ENCODE results near the gene METRNL.
"Not testable (repeated sequence)": the region's sequence is repeated elsewhere in the genome, so short reads cannot be mapped to it uniquely, and the experiment has no call there.

The METRNL gene

DNA sequence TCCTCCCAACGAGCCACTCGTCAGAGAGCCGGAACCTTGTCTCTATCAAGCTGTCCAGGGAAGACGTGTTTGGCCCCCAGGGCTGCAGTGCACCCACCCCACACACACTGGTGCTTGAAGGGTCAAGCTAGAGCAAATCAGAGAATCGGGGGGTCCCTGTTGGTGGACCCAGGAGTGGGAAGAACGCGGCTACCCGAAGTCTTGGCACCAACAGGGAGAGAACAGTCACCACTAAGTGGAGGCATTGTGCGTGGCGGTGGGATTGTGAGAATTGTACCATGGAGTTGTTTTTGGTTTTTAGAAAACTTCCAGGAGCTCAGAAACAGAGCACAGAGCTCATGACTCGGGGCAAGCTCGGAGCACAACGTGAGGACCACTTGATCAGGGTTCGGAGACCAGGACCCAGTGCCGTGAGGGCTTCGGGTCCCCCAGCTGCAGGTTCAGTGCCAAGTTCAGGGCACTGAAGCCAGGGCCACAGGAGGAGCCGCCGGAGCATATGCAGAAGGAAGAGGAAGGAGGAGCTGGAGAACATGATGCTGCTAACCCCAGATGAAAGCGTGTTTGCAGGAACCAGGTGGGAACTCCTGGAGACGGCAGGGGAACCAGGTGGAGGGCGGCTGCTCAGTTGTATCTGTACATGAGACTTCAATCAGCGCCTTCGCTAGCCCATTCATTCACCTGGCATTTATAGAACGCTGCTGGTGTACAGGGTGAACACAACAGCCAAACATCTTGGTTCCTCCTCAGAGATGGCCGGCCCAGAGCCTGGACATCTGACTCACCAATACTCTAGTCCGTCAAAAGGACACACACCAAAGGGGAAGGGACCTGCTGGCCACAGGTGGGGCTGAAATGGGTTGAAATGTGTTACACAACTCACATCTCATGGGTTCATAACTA lies 42.8 kb downstream of the METRNL start:
- no peak for DNase-seq (ENCODE audit: low read depth in 3 of 3)

DNA sequence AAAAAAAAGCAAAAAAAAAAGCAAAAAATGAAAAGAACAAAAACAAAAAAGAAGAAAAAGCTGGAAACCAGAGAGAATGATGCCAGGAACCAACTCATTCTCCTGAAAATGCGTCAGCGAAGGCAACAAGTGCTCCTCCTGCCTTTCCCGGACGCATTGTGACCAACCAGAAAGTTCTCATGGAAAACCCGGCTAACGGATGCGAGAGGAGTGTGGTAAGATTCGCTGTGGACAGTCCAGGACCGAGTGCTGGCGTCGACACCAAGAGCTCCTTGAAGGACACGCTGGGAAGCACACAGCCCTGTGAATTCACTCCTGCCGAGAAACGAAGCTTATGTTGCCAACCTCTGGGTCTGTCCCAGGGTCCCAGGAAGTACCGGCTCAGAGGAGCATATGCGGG lies 43.4 kb downstream of the METRNL start:
- DNase-seq (ENCODE audit: low read depth in 3 of 3): no peak

DNA sequence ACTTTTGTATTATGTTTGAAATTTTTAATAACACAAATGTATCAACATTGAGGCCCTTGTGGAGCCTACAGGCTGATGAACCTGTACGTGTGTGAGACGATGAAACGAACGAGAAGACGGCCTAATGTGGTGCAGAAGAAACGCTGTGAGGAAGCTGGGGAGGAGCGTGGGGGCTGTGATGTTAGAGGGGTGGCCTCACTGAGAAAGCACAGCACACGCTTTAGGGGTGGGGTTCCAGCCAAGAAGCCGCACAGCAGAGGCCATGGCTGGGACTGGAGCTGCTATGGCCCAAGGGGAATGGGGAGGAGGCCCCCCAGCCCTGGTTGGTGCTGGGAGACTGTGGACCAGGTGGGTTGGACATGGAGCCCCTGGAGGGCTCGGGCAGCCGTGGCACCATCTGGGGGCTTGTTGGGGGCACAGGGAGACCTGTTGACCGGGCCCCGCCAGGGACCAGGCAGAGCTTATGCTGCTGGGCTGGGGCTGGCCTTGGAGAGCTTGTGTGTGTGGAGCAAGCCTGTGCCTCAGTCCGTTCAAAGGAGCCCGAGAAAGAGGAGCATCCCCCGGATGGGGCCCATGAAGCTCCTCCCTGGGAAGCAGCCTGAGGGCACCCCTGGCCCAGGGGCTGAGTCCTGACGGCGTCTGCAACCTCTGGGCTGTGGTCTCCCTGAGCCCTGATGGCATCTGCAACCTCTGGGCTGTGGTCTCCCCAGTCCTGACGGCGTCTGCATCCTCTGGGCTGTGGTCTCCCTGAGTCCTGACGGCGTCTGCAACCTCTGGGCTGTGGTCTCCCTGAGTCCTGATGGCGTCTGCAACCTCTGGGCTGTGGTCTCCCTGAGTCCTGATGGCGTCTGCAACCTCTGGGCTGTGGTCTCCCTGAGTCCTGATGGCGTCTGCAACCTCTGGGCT lies 44.7 kb downstream of the METRNL start:
- DNase-seq (ENCODE audit: low read depth in 3 of 3): no peak

DNA sequence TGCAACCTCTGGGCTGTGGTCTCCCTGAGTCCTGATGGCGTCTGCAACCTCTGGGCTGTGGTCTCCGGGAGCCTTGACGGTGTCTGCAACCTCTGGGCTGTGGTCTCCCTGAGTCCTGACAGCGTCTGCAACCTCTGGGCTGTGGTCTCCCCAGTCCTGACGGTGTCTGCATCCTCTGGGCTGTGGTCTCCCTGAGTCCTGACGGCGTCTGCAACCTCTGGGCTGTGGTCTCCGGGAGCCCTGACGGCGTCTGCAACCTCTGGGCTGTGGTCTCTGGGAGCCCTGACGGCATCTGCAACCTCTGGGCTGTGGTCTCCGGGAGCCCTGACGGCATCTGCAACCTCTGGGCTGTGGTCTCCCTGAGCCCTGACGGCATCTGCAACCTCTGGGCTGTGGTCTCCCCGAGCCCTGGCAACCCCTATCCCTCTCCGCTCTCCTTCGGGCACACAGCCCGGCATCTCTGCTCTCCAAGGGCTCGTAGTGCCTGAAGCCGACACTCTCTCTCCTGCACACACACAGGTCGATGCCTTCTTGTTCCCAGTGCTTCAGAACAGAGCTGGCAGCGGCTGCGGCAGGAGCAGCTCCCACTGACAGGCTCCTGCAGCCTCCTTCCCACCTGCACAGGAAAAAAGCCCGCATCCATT lies 45.6 kb downstream of the METRNL start:
- no peak for DNase-seq (ENCODE audit: low read depth in 3 of 3)

DNA sequence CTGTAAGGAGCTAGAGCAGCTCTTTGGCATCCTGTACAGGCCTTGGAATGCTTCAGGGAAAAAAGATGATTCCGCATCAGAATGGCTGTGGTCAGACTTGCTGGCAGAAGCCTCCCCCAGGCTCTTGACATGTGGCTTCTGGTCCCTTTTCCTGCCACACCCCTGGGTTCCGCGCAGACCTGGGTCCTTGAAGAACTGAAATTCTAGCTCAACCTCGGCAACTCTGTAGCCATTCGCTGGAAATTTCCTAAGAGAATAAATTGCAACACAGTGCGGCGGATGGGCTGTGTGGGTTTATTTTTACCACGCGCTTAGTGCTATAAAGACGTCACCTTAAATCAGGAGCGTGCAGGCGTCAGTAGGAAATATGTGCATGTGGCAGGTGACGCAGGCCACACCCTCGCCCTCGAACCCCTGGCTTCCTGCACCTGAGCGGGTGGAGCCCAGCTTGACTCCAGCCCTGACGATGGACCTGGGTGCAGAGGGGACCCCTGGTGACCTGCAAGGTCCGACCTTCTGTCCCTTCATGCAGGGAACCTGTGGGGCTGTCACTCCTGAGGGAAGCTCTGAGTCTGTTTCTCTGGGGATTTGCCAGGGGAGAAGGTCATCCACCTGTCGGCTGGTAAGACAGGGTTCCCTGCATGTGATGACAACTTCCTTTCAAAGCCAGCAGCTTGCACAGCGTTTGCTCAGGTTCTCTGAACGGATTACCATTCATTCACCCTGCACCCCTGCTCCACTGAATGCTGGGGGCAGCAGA lies 46.3 kb downstream of the METRNL start:
- DNase-seq (ENCODE audit: low read depth in 3 of 3): no peak

DNA sequence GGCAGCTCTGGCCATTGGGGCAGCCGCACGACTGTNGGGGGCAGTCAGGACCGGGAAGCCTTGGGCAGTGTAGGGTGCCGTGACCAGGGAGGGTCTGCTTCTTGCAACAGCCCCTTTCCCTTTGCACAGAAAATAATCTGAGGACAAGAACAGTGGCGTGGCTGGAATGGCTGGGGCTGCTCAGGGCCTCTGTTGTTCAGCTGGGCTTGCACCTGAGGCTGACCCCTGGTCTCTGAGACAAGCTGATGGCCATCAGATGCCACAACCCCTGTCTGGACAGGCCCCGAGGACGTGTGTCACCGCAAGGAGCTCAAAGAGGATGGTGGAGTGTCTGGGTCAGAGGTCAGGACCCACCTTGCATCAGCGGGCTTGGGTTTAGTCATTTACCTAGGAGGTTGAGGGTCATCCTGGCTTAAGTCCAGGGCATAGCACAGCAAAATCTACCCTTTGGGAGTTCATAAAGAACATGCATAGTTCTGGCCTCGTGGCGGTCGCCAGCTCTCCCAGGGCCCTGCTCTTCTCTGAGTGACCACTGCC lies 46.9 kb downstream of the METRNL start:
- DNase-seq (ENCODE audit: low read depth in 3 of 3): no peak

DNA sequence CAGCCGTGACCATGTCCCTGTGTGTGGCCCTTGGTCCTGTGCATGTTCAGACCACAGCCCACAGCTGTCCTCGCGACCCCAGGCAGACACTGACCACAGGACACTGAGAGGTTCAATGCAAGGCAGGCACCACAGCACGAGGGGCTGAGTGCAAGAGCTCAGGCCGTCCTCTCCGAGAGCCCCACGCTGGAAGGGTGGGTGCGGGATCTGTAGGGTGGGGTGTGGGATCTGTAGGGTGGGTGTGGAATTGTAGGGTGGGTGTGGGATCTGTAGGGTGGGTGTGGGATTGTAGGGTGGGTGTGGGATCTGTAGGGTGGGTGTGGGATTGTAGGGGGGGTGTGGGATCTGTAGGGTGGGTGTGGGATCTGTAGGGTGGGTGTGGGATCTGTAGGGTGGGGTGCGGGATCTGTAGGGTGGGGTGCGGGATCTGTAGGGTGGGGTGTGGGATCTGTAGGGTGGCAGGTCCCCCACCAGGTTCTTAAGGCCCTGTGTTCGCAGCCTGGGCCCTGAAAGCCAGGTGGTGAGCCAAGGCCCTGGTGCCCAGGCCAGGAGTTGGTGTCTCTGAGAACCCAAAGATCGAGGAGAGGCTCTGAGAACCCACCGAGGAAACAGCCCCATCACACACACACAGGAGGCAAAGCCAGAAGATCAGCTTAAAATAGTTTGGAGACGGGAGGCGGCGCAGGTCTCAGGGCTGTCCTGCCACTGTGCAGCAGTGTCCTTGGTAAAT lies 48.2 kb downstream of the METRNL start:
- DNase-seq (ENCODE audit: low read depth in 3 of 3): no peak

DNA sequence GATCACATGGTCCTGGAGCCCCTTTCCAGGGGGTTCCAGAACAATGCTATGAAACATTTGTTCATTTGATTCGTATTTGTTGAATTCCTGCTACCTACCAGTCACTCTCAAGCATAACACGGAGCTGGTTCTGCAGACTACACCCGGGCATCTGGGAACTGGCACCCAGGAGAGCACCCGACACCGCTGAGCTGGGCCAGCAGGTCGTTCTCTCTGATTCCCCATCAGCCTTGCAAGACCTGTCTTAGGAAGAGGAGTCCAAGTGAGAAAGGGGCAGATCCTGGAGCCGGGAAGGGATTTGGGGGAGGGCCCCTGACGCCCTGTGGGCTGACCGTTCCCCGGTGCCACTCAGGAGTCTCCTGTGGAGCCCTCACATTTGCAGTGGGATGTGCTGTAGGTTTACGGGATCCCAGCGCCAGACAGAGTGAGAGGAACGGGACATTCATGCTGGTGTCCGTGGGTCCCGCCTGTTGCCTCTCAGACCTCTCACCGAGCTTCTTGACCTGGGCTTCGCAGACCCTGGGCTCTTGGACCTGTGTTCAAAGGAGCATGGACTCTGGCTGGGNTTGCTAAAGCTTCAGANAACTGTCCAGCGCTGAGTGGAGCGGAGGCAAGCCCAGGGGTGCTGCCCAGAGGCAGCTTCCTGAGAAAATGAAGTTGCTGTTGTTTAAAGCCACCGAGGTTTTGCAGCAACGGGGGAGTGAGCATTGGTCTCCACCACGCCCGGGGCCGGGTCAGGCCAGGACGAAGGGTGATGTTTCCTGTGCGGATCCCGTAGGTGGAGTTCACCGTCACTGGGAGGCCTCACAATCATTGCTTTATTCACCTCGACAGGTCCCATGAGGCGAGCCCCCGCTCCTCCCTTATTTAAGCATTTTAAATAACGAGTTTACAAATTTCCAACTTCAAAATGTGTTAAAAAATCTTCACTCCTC lies 49.2 kb downstream of the METRNL start:
- no peak for DNase-seq (ENCODE audit: low read depth in 3 of 3)

DNA sequence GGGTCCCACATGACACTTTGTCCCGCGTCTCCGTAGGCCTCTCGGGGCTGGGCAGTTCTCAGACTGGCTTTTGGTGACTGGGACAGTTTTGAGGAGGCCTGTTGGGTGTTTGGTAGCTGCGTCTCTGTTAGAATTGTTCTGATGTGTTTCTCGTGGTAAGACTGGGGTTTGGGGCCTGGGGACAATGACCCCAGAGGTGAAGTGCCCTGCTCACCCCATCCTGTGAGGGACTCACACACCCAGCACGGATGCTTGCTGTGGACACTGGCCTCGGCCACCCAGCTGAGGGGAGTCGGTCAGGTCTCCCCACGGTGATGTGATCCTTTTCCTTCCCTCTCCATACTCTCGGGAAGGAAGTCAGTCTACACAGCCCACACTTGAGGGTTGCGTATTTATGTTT lies 50.3 kb downstream of the METRNL start:
- DNase-seq (ENCODE audit: low read depth in 3 of 3): no peak

DNA sequence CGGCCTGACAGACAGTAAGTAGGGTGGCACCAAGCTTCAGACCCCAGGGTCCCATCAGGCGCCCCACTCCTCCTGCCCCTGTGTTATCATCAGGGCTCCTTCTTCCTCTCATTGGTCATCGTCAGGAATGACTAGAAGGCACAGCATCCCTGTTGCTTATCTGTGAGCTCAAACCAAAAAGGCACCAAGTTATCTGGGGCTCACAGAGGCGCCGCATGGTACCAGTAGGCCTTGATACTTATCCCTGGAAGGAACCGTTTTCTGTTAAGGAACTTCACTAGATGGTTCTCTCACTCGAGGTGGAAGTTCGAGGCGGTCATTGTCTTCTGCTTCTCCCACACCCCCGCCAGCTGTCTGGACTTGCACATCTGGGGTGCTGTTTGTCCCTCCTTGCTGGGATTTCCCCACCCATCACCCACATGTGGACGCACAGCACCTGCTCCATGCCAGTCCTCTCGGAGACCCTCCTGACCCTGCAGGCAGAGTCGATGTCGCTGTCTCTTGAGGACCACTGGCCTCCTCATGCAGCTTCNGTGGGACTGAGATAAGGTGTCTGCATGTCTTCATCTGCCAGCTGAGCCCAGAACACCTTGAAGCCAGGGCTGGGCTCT lies 52.1 kb downstream of the METRNL start:
- no peak for DNase-seq (ENCODE audit: low read depth in 3 of 3)

DNA sequence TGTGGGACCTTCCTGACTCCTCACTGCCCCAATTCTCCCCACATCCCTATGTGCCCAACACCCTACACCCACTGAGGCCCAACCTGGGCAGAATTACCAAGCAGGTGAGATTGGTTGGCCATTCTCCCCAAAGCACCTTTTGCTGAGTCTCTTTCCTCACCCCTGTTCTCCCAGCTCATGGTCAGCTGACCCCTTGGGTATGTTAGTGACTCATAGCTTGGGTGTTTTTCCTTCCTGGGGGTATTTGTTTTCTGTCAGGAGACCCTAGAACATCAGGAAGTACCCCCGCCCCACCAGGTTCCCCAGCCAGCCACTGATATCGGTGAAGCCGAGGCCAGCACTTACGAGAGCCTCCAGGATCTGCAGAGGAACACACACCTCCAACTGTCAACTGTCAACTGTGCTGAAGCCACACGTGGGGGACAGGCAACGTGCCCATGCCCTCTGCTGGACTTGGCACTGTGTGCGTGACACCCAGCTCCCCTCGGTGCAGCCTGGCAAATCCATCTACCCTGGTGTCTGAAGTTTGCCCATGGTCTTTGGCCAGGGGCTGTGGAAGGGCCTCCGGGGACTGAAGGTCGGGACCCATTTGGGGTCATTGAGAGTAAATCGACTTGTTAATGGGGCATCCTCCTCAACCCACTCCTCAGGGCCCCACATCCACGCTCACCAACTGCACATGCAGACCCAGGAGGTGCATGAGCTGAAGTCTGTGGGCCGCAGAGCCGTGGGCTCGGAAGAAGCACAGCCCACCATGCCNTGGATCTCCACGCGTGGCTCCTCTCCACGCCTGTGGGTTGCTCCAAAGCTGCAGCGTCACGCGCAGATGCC lies 53.1 kb downstream of the METRNL start:
- no peak for DNase-seq (ENCODE audit: low read depth in 3 of 3)

DNA sequence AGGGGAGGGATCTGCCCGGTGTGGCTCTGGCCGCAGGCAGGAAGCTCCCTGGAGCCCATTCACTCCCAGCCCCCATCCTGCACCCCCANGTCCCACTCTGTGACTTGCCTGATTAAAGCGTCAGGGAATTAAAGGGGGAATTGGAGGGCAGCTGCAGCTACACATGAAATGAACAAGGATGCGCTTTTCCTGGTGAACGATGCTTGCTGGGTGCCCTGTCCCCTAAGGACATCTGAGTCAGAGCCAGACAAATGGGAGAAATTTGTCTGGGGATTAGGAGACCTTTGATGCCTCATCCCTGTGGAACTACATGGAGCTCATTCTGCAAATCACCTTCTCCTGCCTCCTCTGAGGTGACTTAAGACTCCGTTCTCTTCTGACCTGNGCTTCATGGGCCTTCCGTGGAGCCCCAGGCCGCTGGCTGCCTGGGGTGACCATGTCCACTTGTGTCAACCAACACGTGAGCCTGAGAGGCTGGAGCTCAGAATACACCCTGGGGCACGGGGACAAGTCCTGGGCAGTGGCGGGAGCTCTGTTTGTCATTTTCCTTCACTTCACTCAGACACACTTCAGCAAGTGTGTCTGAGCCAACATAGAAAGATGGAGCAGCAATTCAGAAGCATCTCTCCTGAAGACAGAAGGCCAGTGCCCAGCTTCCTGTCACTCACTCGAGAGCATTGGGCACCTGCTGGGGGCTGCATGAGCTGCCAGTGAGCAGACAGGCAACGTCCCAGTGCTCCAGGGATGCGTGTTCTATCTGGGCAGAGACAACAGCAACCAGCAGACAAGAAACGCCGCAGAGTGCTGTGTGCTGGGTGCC lies 54.1 kb downstream of the METRNL start:
- DNase-seq (ENCODE audit: low read depth in 3 of 3): no peak

DNA sequence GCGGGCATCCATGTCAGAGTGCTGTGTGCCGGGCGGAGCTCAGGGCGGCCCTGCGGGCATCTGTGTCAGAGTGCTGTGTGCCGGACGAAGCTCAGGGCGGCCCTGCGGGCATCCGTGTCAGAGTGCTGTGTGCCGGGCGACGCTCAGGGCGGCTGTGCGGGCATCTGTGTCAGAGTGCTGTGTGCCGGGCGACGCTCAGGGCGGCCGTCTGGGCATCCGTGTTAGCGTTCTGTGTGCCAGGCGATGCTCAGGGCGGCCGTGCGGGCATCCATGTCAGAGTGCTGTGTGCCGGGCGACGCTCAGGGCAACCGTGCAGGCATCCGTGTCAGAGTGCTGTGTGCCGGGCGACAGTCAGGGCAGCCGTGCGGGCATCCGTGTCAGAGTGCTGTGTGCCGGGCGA lies 55.0 kb downstream of the METRNL start:
- DNase-seq (ENCODE audit: low read depth in 3 of 3): not testable (repeated sequence)

DNA sequence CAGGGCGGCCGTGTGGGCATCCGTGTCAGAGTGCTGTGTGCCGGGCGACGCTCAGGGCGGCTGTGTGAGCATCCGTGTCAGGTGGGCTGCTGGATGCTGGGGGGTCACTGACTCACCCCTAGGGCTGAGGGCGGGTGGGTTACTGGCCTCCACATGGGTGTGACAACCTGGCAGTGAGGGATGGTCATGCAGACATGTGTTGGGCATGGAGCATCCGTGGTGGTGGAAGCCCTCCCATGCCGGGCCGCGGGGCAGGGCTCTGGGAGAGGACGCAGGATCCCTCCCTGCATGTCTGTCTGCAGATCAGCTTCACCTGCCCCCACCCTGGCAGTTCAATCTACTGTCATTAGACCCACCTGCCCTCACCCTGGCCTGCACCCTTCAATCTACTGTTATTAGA lies 56.3 kb downstream of the METRNL start:
- DNase-seq (ENCODE audit: low read depth in 3 of 3): no peak

DNA sequence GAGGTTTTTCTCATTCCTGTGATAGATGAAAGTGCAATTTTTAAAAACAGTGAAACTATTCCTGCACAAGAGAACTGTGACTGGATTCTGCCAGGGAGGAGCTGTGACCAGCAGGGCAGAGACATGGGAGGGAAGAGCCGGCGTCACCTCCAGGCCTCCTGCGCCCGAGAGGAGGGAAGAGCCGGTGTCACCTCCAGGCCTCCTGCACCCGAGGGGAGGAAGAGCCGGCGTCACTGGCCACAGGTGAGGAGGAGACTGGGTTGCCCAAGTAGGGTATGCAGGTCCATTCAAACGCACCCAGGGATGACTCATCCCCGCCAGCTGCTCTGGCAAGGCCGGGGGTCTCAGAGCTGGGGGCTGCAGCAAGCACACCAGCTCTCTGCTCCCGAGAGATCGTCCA lies 56.7 kb downstream of the METRNL start:
- DNase-seq (ENCODE audit: low read depth in 3 of 3): no peak

DNA sequence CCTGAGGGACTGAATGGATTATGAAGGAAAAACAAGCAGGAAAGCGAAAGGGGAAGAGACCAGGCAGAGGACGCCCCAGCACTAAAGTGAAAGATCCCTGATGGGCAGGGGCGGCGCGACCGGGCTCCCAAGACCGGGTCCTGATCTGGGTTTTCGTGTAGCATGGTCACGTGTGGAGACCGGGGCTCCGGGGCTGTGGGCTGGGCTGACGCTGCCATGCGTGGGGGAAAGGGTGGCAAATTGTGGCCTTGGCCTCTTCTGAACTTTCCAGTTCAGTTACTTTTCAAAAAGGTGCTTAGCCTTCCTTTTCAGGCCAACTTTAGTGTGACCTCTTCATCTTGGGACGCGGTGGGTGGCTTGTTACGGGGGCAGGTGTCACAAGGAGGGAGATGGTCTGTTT lies 57.5 kb downstream of the METRNL start:
- DNase-seq (ENCODE audit: low read depth in 3 of 3): no peak

DNA sequence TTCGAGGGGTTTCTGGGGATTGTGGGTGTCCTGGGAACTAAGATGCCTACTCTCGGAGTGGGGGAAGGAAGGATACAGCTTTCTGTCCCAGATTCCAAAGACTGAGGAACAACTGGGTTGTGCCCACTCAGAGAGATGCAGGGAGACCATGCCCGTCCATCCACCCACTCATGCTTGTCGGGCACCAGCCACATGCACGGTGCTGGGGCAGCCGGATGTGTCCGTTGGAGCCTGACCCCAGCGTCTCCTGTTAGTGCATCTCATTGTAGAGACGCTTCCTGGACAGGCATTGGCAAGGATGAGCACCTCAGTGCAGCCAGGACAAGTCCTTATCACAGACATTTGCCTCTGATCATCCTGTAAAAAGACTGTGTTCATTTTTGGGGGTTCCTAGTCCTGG lies 58.1 kb downstream of the METRNL start:
- no peak for DNase-seq (ENCODE audit: low read depth in 3 of 3)
